GM18502 (cell line): ENCODE data around the gene CCDC142.
"Not testable (repeated sequence)": the region's sequence is repeated elsewhere in the genome, so short reads cannot be mapped to it uniquely, and the experiment has no call there.

Experiments
- ATAC-seq: cut with Tn5 transposase; IDR thresholded peaks from one replicate; pipeline ENCODE4 v1.9.1; 2021; ENCODE audit warnings: mild to moderate bottlenecking; ENCODE audit not compliant: unreplicated experiment, poor library complexity

CCDC142 gene

DNA sequence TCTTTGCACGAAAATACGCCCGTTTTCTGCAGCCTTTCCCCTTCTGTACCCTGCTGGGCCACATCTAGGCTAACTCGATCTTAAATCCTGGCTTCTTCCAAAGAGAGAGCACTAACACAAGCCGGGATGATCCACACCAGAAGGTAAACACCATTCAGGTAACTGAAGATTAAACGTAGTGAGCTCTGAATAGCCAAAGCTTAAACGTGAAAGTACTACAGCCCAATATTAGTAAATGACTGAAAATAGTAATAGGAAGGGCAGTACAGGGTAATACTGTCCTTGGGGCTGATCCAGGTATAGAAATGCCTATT, 9.9 kb downstream of the CCDC142 start:
- no peak for ATAC-seq

DNA sequence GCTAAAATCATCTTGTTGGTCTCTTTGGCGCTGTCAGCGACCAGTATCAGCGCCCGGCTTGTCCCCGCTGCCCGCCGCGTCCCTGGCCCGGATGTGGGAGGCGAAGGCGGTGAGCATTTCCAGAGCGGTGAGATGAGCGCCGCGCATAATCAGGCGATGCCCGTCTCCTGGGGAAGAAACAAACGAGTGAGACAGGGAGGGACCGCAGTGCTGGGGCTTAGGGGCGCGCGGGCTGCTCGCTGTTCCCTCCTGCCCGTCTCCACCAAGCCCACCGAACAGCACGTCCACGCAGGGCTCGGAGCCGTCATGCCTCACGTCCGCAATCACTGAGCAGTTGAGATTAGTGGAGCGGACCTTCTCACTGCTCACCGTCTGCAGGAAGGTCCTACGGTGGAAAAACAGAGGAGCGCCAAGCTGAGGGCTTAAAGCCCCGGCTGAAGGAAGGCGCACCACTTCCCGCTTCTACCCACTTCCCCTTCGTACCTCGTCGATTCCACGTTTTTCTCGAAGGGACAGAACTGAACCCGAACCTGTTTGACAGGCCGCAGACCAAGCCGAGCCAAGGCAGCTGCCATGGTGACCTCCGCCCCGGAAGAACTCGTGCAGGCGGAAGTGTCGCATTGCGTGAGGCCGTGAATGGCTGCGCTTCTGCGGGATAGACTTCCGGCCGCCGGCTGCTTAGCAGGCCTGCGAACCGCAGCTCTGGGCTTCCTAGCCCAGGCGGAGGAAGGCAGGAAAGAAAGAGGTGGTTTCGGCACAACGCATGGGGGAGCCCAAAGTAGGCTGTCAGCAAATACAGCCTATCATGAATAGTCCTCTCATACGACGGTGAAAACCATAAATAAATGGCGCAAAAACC, 10.5 kb downstream of the CCDC142 start, which contains the start of gene MRPL53:
Gene MRPL53, minus strand, starts transcription at position 595 of the 859 bp plus-strand sequence. Its CDS starts 20 bp downstream, at position 575.
- peak; percentile 89 for ATAC-seq

DNA sequence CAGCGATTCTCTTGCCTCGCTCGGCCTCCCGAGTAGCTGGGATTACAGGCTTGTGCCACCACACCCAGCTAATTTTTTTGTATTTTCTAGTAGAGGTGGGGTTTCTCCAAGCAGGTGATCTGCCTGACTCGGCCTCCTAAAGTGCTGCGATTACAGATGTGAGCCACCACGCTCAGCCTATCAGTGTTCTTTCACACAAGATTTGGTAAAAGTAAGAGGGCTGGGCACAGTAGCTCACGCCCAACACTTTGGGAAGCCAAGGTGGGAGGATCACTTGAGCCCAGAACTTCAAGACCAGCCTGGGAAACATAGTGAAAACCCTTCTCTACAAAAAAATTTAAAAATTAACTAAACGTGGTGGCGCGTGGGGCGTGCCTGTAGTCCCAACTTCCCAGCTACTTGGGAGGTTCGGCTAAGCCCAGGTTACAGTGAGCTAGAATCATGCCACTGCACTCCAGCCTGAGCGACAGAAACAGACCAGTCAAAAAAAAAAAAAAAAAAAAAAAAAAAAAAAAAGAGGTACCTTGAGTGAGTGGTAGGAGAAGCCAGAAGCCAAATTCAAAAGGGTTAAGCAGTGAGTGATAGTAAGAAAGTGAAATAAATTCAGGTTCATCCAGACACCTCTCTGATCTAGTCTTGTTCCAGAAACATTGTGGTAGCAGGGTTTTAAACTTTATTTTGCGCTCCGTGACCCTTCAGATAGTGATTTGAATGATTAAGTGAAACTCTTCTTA, 11.3 kb downstream of the CCDC142 start:
- no peak for ATAC-seq

- ATAC-seq = not testable (repeated sequence)
These were observed 12.1 kb downstream of the CCDC142 start for GRCh38 chr2:74470742-74471141.

DNA sequence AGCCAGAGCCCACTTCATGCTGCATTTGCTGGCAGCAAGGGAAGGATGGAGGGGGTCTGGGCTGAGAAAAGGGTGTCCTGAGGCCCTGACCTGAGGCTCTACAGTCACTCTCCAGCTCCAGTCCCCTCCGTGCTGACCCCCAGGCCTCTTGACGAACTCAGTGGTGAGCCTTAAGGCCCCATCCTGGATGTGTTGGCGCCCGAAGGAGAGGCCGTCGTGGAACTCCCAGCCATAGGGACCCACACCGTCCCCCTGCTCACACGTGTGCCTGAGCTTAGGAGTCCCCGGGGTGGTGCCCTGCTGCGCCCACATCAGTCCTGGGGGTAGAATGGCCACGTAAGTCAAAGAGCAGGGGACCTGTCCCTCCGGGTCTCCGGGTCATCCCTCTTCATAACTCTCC, 18.4 kb downstream of the CCDC142 start:
- ATAC-seq = no peak

- ATAC-seq = no peak
These were observed 20.1 kb downstream of the CCDC142 start for GRCh38 chr2:74462786-74463105.

DNA sequence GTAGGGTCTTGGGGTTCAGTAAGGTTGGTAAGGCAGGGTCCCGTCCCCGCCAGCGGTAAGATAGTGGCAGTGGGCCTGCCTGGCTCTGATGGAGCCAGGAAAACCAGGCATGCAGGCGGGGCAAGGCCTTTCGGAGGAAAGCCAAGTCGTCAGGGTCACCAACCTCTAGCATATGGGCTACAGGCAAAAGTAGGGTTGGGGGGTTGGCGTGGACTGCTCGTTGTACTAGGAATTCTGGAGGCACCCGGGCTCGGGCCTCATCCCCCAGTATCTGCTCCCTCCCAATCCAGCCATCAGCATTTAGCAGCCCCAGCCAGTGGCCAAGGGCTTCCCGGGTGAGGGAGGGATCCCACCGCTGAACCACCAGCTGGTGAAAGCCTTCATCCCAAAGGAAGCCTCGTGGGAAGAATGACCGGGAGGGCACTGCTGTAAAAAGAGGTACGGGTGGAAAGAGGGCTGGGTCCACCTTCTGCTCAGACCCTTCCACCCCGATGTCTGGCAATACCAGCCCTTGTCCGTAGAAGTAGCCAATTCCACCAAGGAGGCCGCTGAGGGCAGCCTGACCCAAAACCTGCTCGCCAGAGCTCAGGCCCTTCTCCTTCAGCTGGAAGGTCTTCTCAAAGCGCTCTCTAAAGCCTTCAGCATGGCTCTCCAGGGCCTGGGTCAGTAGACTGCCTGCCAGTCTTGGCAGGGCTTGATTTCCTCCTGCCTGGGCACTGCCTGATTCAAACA, 20.6 kb downstream of the CCDC142 start:
- ATAC-seq = no peak

DNA sequence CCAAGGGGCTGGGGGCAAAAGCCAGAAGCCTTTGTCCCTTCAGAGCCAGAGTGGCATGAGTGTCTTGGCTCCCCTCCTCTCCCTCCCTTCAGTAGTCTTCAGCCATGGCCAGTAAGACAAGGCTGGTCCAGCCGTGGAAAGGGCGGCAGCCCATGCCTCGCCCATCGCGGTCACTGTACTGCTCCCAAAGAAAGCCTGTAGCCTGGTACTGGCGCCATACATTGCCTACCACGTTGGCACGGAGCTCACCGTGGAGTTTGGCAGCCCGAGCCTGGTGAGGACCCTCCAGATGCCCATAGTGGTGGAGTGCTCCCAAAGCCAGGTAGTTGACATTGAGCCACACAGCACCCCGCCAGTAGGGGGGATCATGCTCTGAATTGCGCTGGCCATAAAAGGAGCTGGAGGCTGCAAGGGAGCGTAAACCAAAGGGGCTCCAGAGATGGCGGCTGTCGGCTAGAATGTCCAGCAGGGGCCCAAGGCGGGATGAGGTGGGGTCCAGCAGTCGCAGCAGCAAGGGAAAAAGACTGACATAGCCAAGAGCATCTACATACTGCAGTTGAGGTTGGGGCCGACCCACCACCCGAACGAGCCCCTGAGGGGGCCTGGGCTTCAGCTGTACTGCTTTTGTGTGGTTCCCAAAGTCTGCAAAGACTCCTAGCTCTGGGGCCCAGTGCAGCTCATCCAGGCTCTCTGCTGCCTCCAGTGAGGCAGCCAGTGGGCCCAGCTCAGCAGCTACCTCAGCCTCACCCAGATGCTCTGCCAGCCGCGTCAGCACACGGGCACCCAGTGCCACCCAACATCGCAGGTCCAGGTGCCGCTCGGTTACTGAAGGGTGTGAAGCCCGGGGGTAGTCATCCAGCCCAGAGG, 21.4 kb downstream of the CCDC142 start:
- ATAC-seq = no peak

- ATAC-seq = not testable (repeated sequence)
These were observed 22.6 kb downstream of the CCDC142 start for GRCh38 chr2:74460187-74460586.

GRCh38 chr2:74459503-74460118, 23.2 kb downstream of the CCDC142 start:
- not testable (repeated sequence) for ATAC-seq

- no peak for ATAC-seq
These were observed 23.8 kb downstream of the CCDC142 start for GRCh38 chr2:74458938-74459363.

- ATAC-seq = peak; percentile 82
These were observed 24.5 kb downstream of the CCDC142 start, which contains the start of gene WBP1 for GRCh38 chr2:74458132-74458937. WBP1 (plus strand) TSS chr2:74458438; CDS start chr2:74458603, 165 bp downstream.

DNA sequence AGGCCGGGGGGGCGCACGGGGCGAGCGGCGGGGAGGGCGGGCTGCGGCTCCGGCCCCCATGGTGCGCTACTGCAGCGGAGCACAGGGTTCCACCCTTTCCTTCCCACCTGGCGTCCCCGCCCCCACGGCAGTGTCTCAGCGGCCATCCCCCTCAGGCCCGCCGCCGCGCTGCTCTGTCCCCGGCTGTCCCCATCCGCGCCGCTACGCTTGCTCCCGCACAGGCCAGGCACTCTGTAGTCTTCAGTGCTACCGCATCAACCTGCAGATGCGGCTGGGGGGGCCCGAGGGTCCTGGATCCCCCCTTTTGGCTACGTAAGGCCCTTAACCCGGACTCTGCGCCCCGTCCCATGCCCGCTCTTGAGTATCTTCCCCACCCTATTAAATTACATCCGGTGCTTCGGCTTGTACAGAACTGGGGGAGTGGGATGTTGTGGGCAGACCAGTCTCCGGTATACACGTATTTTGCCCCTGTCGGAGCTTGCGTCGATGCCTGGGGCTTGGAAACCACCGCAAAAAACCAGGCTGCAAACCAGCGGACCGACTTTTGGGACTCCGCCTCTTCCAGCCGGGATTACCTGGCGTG, 25.2 kb downstream of the CCDC142 start:
- peak; percentile 37 for ATAC-seq

DNA sequence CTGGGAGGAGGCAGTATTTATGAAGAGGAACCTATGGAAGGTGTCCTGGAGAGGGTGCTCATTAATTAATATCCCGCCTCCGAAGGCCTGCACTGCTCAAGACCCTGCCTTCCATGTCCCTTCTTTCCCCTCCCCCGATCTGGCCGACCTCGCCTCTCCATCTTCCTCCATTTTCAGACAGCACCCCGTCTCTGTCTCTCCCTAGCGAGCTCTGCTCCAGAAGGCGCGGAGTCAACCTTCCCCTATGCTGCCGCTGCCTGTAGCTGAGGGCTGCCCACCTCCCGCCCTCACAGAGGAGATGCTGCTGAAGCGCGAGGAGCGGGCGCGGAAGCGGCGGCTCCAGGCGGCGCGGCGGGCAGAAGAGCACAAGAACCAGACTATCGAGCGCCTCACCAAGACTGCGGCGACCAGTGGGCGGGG, 25.7 kb downstream of the CCDC142 start:
- no peak for ATAC-seq

DNA sequence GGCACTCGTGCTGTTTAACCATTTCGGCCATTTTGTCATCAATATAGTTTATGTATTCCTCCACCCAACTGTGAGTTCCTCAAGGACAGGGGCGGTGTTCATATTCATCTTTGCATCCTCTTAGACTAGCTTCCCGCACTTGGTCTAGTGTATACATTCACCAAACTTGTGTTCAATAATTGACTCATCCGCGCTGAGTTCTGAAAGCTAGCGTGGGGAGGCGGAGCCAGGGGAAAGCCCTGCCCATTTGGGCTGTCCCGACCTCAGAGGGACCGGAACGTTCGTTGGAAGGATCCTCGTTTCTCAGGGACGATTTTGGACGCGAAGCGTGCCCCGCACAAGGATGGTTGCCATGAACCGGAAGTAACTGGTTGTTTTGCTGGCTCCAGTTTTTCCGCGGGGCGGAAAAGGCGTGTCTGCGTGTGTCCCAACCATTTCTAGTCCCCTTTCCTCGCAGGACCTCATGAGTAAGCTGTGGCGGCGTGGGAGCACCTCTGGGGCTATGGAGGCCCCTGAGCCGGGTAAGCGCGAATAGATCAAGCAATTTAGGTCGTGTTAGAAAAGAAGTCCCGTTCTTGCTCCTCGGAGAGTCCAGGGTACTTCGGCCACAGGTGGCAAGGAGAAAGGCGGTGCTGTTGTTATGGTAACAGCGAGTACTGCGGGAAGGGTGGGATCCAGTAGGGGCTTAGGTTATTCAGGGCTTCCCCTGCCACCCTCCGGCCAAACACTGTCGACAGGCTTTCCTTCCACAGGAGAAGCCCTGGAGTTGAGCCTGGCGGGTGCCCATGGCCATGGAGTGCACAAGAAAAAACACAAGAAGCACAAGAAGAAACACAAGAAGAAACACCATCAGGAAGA, 27.9 kb downstream of the CCDC142 start, which contains the start of gene INO80B:
Gene INO80B, plus strand, starts transcription at position 434 of the 858 bp plus-strand sequence. Its CDS starts 30 bp downstream, at position 464.
- ATAC-seq = peak; percentile 43

DNA sequence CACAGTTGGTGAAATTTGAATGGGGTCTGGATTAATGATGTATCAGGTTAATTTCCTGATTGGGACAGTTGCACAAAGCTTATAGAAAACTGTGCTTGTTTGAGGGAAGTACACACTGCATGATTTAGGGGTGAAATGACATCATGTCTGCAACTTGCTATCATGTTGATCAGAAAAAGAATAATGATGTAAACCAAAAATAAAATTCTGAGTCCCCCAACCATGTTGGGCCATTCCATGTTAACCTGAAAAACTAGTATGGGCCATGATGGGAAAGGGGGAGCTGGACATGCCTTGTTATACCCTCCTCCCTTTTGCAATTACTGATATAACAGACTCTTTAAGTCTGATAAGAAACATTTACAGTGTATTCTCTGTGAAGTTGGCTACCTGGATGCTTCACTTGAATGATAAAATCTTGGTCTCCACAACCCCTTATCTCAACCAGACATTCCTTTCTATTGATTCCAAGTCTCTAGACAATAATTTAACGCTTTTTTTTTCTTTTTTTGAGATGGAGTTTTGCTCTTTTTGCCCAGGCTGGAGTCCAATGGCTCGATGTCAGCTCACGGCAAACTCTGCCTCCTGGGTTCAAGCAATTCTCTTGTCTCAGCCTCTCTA, 32.1 kb downstream of the CCDC142 start:
- no peak for ATAC-seq

DNA sequence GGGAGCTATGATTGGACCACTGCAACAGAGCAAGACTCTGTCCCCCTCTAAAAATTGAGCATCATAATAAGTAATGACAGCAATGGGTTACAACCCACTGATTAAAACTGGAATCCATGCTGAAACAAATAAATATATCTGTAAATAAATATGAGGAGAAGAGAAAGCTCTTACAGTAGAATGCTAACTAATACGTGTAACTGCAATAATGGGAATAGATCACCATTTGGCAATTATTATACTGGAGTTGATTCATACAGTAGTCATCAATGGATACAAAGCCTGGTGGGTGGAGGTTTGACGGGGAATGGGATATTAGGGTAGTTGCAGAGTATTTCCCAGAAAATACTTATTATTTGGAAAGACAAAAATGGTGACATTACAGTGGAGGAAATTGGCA, 34.0 kb downstream of the CCDC142 start:
- no peak for ATAC-seq
